ENCODE data around the gene TTLL8.

TTLL8 gene

GRCh38 chr22:50076646-50077535 is 18.8 kb upstream of the TTLL8 start:
- Histone ChIP-seq H3K27me3 (replicated peaks) (no peaks in the 10 kb centered on the region), H3K27ac (no peak overlapping the region), H3K36me3 (replicated peaks) (no peaks in the 10 kb centered on the region), H3K4me3 (ENCODE audit: low read depth, low read length) (no peak overlapping the region)
- no peak for TF ChIP-seq CTCF (IDR thresholded peaks at IDR 0.05; ENCODE audit: low read depth, low read length, missing control alignments)
- in situ Hi-C loops (cut with HindIII; ENCODE audit: low pct_ligation_motif_present, low sequenced_read_pairs), result no loop called here
- no peak for DNase-seq

GRCh38 chr22:50074551-50075530 is 16.7 kb upstream of the TTLL8 start:
- Histone ChIP-seq H3K4me3 (ENCODE audit: low read depth, low read length) (no peak overlapping the region), H3K36me3 (replicated peaks) (no peaks in the 10 kb centered on the region), H3K27ac (no peak overlapping the region), H3K27me3 (replicated peaks) (no peaks in the 10 kb centered on the region)
- no peak for DNase-seq
- TF ChIP-seq CTCF (IDR thresholded peaks at IDR 0.05; ENCODE audit: low read depth, low read length, missing control alignments), result no peak
- in situ Hi-C loops (cut with HindIII; ENCODE audit: low pct_ligation_motif_present, low sequenced_read_pairs), result no loop called here

- no peaks in the 10 kb centered on the region for H3K36me3 ChIP-seq (replicated peaks)
- in situ Hi-C loops (cut with HindIII; ENCODE audit: low pct_ligation_motif_present, low sequenced_read_pairs), result no loop called here
- no peak for TF ChIP-seq CTCF (IDR thresholded peaks at IDR 0.05; ENCODE audit: low read depth, low read length, missing control alignments)
- H3K27me3 ChIP-seq (replicated peaks), result no peaks in the 10 kb centered on the region
- H3K27ac ChIP-seq, result no peak overlapping the region
- no peak overlapping the region for H3K4me3 ChIP-seq (ENCODE audit: low read depth, low read length)
- no peak for DNase-seq
These were observed 16.0 kb upstream of the TTLL8 start for GRCh38 chr22:50074056-50074455.

- H3K4me3 ChIP-seq (ENCODE audit: low read depth, low read length), result no peak overlapping the region
- DNase-seq, result no peak
- no peak for TF ChIP-seq CTCF (IDR thresholded peaks at IDR 0.05; ENCODE audit: low read depth, low read length, missing control alignments)
- H3K36me3 ChIP-seq (replicated peaks), result no peaks in the 10 kb centered on the region
- H3K27me3 ChIP-seq (replicated peaks), result no peaks in the 10 kb centered on the region
- no peak overlapping the region for H3K27ac ChIP-seq
- in situ Hi-C loops (cut with HindIII; ENCODE audit: low pct_ligation_motif_present, low sequenced_read_pairs), result no loop called here
These were observed 14.8 kb upstream of the TTLL8 start for GRCh38 chr22:50072714-50073538.

- H3K4me3 ChIP-seq (ENCODE audit: low read depth, low read length), result no peak overlapping the region
- no peaks in the 10 kb centered on the region for H3K36me3 ChIP-seq (replicated peaks)
- no peak overlapping the region for H3K27ac ChIP-seq
- in situ Hi-C loops (cut with HindIII; ENCODE audit: low pct_ligation_motif_present, low sequenced_read_pairs), result no loop called here
- H3K27me3 ChIP-seq (replicated peaks), result no peaks in the 10 kb centered on the region
- no peak for TF ChIP-seq CTCF (IDR thresholded peaks at IDR 0.05; ENCODE audit: low read depth, low read length, missing control alignments)
- no peak for DNase-seq
These were observed 14.1 kb upstream of the TTLL8 start for GRCh38 chr22:50072167-50072555.
